ENCODE results near the gene MAGEF1.
A peak's percentile ranks its signal among the peaks of the same experiment; 100 is the strongest.

Gene MAGEF1

DNA sequence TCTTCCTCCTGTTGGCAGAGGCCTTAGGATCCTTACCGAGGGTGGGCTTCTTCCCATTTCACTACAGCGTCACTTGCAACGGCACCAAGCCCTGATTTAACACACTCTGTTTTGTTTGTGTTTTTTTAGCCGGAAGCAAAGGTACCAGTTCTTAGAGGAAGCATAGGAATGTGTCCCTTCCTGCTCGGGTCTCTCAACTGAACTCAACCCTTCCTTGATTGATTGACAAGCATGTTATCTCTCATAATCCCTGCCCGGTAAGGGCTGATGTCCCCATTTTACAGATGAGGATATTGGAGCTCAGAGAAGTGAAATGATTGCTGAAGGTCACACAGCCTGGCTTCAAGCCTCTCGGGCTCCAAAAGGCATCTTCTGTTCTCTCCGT is 26.6 kb upstream of the MAGEF1 start (continued):
- no peak for TF ChIP-seq POU6F1 (CRISPR knock-in tag; IDR thresholded peaks at IDR 0.05; ENCODE audit: borderline replicate concordance, low read depth)
- no peak for TF ChIP-seq TSHZ2 (CRISPR knock-in tag; IDR thresholded peaks at IDR 0.05)
- no peak for TF ChIP-seq CSDC2 (CRISPR knock-in tag; IDR thresholded peaks at IDR 0.05)

- no peak for TF ChIP-seq TOX (CRISPR knock-in tag; IDR thresholded peaks at IDR 0.05; ENCODE audit: borderline replicate concordance)
- no peak for TF ChIP-seq OSR1 (CRISPR knock-in tag; IDR thresholded peaks at IDR 0.05)
- no peak for TF ChIP-seq SNAI2 (CRISPR knock-in tag; IDR thresholded peaks at IDR 0.05)
- TF ChIP-seq ZC3H10 (CRISPR knock-in tag; IDR thresholded peaks at IDR 0.05): no peak
- TF ChIP-seq CREB5 (CRISPR knock-in tag; IDR thresholded peaks at IDR 0.05; ENCODE audit: low read depth): no peak
- no peak for TF ChIP-seq ZFP3 (CRISPR knock-in tag; IDR thresholded peaks at IDR 0.05)
- no peak for TF ChIP-seq CSDC2 (CRISPR knock-in tag; IDR thresholded peaks at IDR 0.05)
- TF ChIP-seq TSHZ2 (CRISPR knock-in tag; IDR thresholded peaks at IDR 0.05): no peak
- no peak for TF ChIP-seq ZFP30 (CRISPR knock-in tag; IDR thresholded peaks at IDR 0.05)
- TF ChIP-seq POU6F1 (CRISPR knock-in tag; IDR thresholded peaks at IDR 0.05; ENCODE audit: borderline replicate concordance, low read depth): no peak
- TF ChIP-seq TCF4 (CRISPR knock-in tag; IDR thresholded peaks at IDR 0.05; ENCODE audit: borderline replicate concordance): no peak
- no peak for TF ChIP-seq BACH2 (CRISPR knock-in tag; IDR thresholded peaks at IDR 0.05; ENCODE audit: borderline replicate concordance)
- peak; percentile 83 for ATAC-seq
Measured at GRCh38 chr3:184737641-184738505, 26.0 kb upstream of the MAGEF1 start.

DNA sequence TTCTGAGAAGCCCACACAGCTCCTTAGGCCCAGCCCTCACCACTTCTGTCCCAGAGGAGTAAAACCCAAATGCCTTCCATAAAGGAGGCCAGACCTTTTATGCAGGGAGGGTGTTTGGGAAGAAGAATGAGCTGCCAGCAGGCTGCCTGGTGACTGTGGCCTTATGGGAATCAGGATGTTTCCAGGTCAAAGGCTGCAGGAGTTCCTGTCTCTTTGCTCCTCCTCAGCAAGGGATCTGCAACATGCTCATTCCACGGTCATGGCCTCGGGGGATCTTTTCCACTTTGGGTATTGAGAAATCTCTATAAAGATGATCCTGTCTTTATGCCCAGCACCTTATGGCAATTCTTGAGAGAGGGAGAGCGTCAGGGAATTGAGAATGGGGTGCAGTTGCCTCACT is 25.2 kb upstream of the MAGEF1 start:
- ATAC-seq: no peak

More for the DNA sequence above, 25.2 kb upstream of the MAGEF1 start:
- TF ChIP-seq CSDC2 (CRISPR knock-in tag; IDR thresholded peaks at IDR 0.05): no peak
- no peak for TF ChIP-seq PPARA (CRISPR knock-in tag; IDR thresholded peaks at IDR 0.05; ENCODE audit: borderline replicate concordance)
- no peak for TF ChIP-seq GLIS3 (CRISPR knock-in tag; IDR thresholded peaks at IDR 0.05)
- no peak for TF ChIP-seq TSHZ2 (CRISPR knock-in tag; IDR thresholded peaks at IDR 0.05)
- no peak for TF ChIP-seq POU6F1 (CRISPR knock-in tag; IDR thresholded peaks at IDR 0.05; ENCODE audit: borderline replicate concordance, low read depth)
- TF ChIP-seq TCF4 (CRISPR knock-in tag; IDR thresholded peaks at IDR 0.05; ENCODE audit: borderline replicate concordance): no peak
- TF ChIP-seq ZNF8 (CRISPR knock-in tag; IDR thresholded peaks at IDR 0.05): no peak
